Keratinocyte (primary cell): ENCODE measurements around the gene RHAG. TPM values are rescaled to one million over a fixed set of nuclear protein-coding genes. Genes with fewer than 3 reads are reported as not detected.

Experiments
- DNase-seq: peaks from one replicate; pipeline ENCODE4 v3.0.0-alpha.2; 2011; ENCODE audit warnings: low read depth, missing footprints, low spot score
- FAIRE-seq: peaks from 2 replicates; lab custom pipeline; 2011; peaks lifted over from hg19 to GRCh38; lab: Jason Lieb, UNC
- H2AFZ ChIP-seq: 2 replicates; pipeline ENCODE4 v1.6.0; 2012; ENCODE audit warnings: low read length, control low read depth, inconsistent platforms; ENCODE audit not compliant: control insufficient read depth
- H3K27ac ChIP-seq: 2 replicates; pipeline ENCODE4 v1.5.1; 2011; ENCODE audit warnings: low read length; ENCODE audit not compliant: control insufficient read depth, insufficient read depth
- H3K27me3 ChIP-seq: 3 replicates; pipeline ENCODE4 v1.6.0; 2011; ENCODE audit warnings: low read length; ENCODE audit not compliant: control insufficient read depth, insufficient read depth; ENCODE audit errors: extremely low read depth
- H3K36me3 ChIP-seq, 2 experiments: 2 replicates in 1 of 2; 3 replicates in 1 of 2; pipeline ENCODE4 v1.5.1; 2011; ENCODE audit warnings: low read length in 2 of 2, mild to moderate bottlenecking in 1 of 2; ENCODE audit not compliant: control insufficient read depth in 2 of 2, insufficient read depth in 2 of 2; ENCODE audit errors: extremely low read depth in 1 of 2
- H3K4me1 ChIP-seq: 3 replicates; pipeline ENCODE4 v1.5.1; 2011; ENCODE audit warnings: low read length; ENCODE audit not compliant: control insufficient read depth, insufficient read depth; ENCODE audit errors: extremely low read depth
- H3K4me2 ChIP-seq: 3 replicates; pipeline ENCODE4 v1.6.0; 2011; ENCODE audit warnings: low read depth, low read length; ENCODE audit not compliant: control insufficient read depth, insufficient read depth; ENCODE audit errors: extremely low read depth
- H3K4me3 ChIP-seq, 3 experiments: fragments of 200-600 bp in 1 of 3; sonication (generic) in 1 of 3; 2 replicates in 2 of 3; 3 replicates in 1 of 3; pipeline ENCODE4 v1.5.1; 2011 to 2016; ENCODE audit warnings: low read length in 3 of 3, mild to moderate bottlenecking in 3 of 3, control low read depth in 2 of 3, inconsistent platforms in 1 of 3, low read depth in 1 of 3, mixed read lengths in 1 of 3, mixed run types in 1 of 3, moderate library complexity in 1 of 3; ENCODE audit not compliant: control insufficient read depth in 2 of 3, insufficient read depth in 2 of 3; ENCODE audit errors: extremely low read depth in 1 of 3
- H3K79me2 ChIP-seq: 2 replicates; pipeline ENCODE4 v1.6.0; 2012; ENCODE audit warnings: low read length; ENCODE audit not compliant: control insufficient read depth, insufficient read depth
- H3K9ac ChIP-seq: 3 replicates; pipeline ENCODE4 v1.6.0; 2011; ENCODE audit warnings: low read length; ENCODE audit not compliant: control insufficient read depth, insufficient read depth; ENCODE audit errors: extremely low read depth
- H3K9me1 ChIP-seq: 3 replicates; pipeline ENCODE4 v1.6.0; 2011; ENCODE audit warnings: low read length; ENCODE audit not compliant: control insufficient read depth, insufficient read depth; ENCODE audit errors: extremely low read depth
- H3K9me3 ChIP-seq: 2 replicates; pipeline ENCODE4 v1.5.1; 2012; ENCODE audit warnings: low read depth, low read length; ENCODE audit not compliant: control insufficient read depth
- H4K20me1 ChIP-seq: 3 replicates; pipeline ENCODE4 v1.6.0; 2011; ENCODE audit warnings: low read length; ENCODE audit not compliant: control insufficient read depth, insufficient read depth; ENCODE audit errors: extremely low read depth
- EZH2 ChIP-seq: IDR thresholded peaks from one replicate; pipeline ENCODE4 v1.6.1; 2012; ENCODE audit warnings: inconsistent platforms, mild to moderate bottlenecking, low read length, moderate library complexity
- dilution Hi-C: fragments of 300-500 bp; cut with MboI; formaldehyde crosslinking; loops from one replicate; pipeline ENCODE4 v1.7.0; 2020; ENCODE audit warnings: low sequenced_read_pairs; ENCODE audit not compliant: extremely low pct_ligation_motif_present
- polyA plus RNA-seq, 5 experiments: library from polyadenylated mRNA; depleted of rRNA in 3 of 5; stranded (reverse) in 3 of 5; stranded (forward) in 1 of 5; unstranded in 1 of 5; fragments of >200 nt; gene quantifications; 1 replicate in 1 of 5; 2 replicates in 3 of 5; 3 replicates in 1 of 5; pipeline versions ENCODE4 v1.2.1 to v1.2.3, GENCODE V29; 2011 to 2012; ENCODE audit warnings: missing spikeins in 2 of 5, low read depth in 1 of 5, low replicate concordance in 1 of 5
- TF ChIP-seq, protein P1 (sequence below), 3 experiments: IDR thresholded peaks in 1 of 3; conservative IDR thresholded peaks in 1 of 3; optimal IDR thresholded peaks in 1 of 3; 2 replicates in 2 of 3; 3 replicates in 1 of 3; pipeline versions ENCODE3 to v1.5.1; 2011; ENCODE audit warnings: low read length in 3 of 3, mild to moderate bottlenecking in 3 of 3, moderate library complexity in 2 of 3, control low read depth in 1 of 3, inconsistent platforms in 1 of 3; ENCODE audit not compliant: insufficient read depth in 2 of 3; ENCODE audit errors: extremely low read depth in 1 of 3

RHAG gene
- polyA plus RNA-seq, 1 donor (not counting 4 experiments of a cell fraction or from before 2014, with no cell fraction given) = not detected

DNA sequence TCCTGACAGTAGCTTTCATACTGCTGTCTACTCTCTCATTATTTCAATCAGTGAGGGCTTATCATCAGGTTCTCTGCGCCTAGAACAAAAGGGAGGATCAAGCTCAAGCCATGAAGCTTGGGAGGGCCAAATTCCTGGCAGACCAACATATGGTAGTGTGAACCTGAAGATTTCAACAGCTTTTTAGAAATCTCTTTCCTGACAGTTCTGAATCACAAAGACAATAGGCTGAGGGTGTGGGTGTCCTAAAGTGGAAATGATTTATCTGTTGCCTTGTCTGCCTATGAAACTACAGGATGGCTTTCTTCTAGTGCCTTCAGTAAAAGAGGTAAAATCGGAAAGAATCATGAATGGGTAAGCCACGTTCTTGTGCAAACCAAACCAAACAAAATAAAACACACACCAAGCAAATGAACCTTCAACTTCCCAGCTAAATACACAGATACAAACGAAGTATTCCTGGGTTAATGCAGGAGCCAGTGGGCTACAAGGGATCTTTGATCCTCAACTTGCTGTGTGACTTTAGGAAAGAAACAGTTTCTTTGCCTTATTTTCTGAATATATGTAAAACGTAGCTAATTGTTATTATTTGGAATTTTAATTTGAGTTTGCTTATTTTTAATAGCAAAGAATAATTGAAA, 2.7 kb upstream of the RHAG start:
- FAIRE-seq = no peak
- Histone ChIP-seq H3K4me2 (no peak overlapping the region), H3K4me1 (no peaks in the 10 kb centered on the region), H3K9me3 (no peaks in the 10 kb centered on the region), H3K27ac (no peak overlapping the region), H4K20me1 (no peaks in the 10 kb centered on the region), H3K4me3 (no peak overlapping the region), H3K79me2 (no peaks in the 10 kb centered on the region), H3K27me3 (no peaks in the 10 kb centered on the region), H3K9me1 (no peaks in the 10 kb centered on the region), H3K9ac (no peak overlapping the region), H2AFZ (no peak overlapping the region), H3K36me3 (no peaks in the 10 kb centered on the region)
- TF ChIP-seq, protein P1, sequence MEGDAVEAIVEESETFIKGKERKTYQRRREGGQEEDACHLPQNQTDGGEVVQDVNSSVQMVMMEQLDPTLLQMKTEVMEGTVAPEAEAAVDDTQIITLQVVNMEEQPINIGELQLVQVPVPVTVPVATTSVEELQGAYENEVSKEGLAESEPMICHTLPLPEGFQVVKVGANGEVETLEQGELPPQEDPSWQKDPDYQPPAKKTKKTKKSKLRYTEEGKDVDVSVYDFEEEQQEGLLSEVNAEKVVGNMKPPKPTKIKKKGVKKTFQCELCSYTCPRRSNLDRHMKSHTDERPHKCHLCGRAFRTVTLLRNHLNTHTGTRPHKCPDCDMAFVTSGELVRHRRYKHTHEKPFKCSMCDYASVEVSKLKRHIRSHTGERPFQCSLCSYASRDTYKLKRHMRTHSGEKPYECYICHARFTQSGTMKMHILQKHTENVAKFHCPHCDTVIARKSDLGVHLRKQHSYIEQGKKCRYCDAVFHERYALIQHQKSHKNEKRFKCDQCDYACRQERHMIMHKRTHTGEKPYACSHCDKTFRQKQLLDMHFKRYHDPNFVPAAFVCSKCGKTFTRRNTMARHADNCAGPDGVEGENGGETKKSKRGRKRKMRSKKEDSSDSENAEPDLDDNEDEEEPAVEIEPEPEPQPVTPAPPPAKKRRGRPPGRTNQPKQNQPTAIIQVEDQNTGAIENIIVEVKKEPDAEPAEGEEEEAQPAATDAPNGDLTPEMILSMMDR (optimal IDR thresholded peaks at IDR 0.05 in 1 of 3, IDR thresholded peaks at IDR 0.05 in 1 of 3, conservative IDR thresholded peaks at IDR 0.05 in 1 of 3; ENCODE audit: extremely low read depth in 1 of 3, insufficient read depth in 2 of 3, low read length in 3 of 3) = no peak
- TF ChIP-seq EZH2 = no peak
- dilution Hi-C loops = loop anchor here (25.0 kb wide), 2 partner anchors 198 to 423 kb away; no protein-coding TSS in a partner anchor
- DNase-seq = no peak

DNA sequence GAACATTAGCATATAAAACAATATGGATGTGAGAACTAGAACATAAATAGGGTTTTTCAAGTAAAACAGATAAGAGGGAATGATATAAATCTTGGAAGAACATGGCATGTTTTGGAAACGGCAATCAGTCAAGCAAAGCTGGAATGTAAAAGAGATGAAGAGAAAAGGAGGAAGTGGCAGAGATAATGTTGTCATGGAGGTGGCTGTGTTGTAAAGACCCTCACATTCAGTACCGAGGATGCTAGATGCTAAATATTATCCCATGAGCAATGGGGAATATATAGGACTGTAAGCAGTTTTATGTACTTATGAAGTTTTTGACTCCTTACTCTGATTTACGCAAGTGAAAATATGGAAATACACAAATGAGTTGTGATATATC, 702 bp upstream of the RHAG start:
- no peaks in the 10 kb centered on the region for H4K20me1 ChIP-seq
- no peaks in the 10 kb centered on the region for H3K27me3 ChIP-seq
- H3K36me3 ChIP-seq = no peaks in the 10 kb centered on the region
- no peak overlapping the region for H3K4me2 ChIP-seq
- H2AFZ ChIP-seq = no peak overlapping the region
- no peaks in the 10 kb centered on the region for H3K79me2 ChIP-seq
- H3K9me3 ChIP-seq = no peaks in the 10 kb centered on the region
- DNase-seq = no peak
- TF ChIP-seq, protein P1 (optimal IDR thresholded peaks at IDR 0.05 in 1 of 3, IDR thresholded peaks at IDR 0.05 in 1 of 3, conservative IDR thresholded peaks at IDR 0.05 in 1 of 3; ENCODE audit: extremely low read depth in 1 of 3, insufficient read depth in 2 of 3, low read length in 3 of 3) = no peak
- no peak for TF ChIP-seq EZH2
- FAIRE-seq = no peak
- H3K4me3 ChIP-seq = no peak overlapping the region
- H3K27ac ChIP-seq = no peak overlapping the region
- dilution Hi-C loops = loop anchor here (25.0 kb wide), 2 partner anchors 200 to 425 kb away; no protein-coding TSS in a partner anchor
- no peak overlapping the region for H3K9ac ChIP-seq
- no peaks in the 10 kb centered on the region for H3K4me1 ChIP-seq
- H3K9me1 ChIP-seq = no peaks in the 10 kb centered on the region
